GM18505 (cell line): ENCODE data around the gene MEIOB.
"Not testable (repeated sequence)": the region's sequence is repeated elsewhere in the genome, so short reads cannot be mapped to it uniquely, and the experiment has no call there.

ENCODE experiments used
- ATAC-seq: cut with Tn5 transposase; IDR thresholded peaks from one replicate; pipeline ENCODE4 v1.9.1; 2021; ENCODE audit not compliant: unreplicated experiment
- POLR2A ChIP-seq: IDR thresholded peaks from 4 replicates; pipeline ENCODE4 v1.6.1; 2011; ENCODE audit warnings: borderline replicate concordance; ENCODE audit not compliant: insufficient read depth, insufficient read length; ENCODE audit errors: extremely low read depth

The MEIOB gene

DNA sequence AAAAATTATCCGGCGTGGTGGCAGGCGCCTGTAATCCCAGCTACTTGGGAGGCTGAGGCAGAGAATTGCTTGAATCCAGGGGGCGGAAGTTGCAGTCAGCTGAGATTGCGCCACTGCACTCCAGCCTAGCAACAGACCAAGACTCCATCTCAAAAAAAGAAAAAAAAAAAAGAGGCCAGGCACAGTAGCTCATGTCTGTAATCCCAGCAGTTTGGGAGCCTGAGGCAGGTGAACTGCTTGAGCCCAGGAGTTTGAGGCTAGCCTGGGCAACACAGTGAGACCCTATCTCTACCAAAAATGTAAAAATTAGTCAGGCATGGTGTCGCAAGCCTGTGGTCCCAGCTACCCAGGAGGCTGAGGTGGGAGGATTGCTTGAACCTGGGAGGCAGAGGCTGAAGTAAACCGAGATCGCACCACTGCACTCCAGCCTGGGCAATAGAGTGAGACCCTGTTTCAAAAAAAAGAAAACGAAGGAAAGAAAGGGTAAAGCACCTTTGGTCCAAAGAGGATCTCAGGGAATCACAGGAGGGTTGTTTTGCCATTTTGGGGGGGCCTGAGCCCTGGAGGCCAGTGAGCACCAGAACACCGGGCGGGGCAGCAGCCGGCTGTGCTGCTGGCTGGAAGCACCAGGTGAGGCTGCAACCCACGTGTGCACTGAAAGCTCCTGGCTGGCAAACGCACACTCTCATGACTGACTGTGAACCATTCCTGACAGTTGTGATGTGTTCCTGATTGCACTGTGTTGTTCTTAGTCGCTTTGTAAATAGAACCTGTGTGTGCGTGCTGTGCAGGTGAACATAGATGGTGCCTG, 27.9 kb upstream of the MEIOB start:
- no peak for TF ChIP-seq POLR2A
- no peak for ATAC-seq

GRCh38 chr16:1897692-1898091, 25.7 kb upstream of the MEIOB start:
- ATAC-seq, result not testable (repeated sequence)

- ATAC-seq, result no peak
- no peak for TF ChIP-seq POLR2A
These were observed 24.1 kb upstream of the MEIOB start for GRCh38 chr16:1895949-1896675.

DNA sequence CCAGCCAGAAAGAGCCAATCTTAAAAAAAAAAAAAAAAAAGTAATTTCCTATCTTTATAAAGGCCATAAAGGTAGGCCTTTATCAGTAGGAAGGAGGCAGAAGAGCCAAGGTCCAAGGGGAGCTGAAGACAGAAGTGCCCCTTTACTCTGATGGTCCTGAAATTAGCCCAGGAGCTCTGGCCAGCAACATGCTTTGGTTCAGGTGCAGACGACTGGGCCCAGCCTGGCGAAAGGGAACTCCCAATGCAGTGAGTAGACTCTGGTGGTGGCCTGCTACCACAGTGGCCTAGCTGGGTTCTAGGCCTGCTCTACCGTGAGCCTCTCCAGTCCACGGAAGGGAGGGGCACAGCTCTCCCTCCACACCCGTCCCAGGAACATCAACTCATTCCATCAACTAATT, 23.1 kb upstream of the MEIOB start:
- TF ChIP-seq POLR2A, result no peak
- ATAC-seq, result no peak

DNA sequence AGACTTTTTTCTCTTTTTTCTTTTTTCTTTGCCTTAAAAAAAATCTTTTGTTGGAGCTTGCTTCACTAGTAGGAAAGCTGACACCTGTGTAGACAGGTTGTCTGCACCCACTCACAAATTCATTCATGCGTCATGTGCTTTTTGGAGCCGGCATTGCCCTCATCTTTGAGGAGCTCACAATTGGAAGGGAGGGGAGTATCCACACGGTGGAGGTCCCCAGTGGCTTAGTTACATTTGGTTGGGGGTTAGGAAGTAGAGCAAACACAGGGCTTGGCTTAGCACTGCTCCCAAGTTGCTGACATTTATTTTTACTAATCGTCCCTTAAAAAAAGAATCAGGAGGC, 18.7 kb upstream of the MEIOB start:
- TF ChIP-seq POLR2A, result no peak
- ATAC-seq, result no peak

- TF ChIP-seq POLR2A, result no peak
These were observed 18.2 kb upstream of the MEIOB start for GRCh38 chr16:1890024-1890707.

DNA sequence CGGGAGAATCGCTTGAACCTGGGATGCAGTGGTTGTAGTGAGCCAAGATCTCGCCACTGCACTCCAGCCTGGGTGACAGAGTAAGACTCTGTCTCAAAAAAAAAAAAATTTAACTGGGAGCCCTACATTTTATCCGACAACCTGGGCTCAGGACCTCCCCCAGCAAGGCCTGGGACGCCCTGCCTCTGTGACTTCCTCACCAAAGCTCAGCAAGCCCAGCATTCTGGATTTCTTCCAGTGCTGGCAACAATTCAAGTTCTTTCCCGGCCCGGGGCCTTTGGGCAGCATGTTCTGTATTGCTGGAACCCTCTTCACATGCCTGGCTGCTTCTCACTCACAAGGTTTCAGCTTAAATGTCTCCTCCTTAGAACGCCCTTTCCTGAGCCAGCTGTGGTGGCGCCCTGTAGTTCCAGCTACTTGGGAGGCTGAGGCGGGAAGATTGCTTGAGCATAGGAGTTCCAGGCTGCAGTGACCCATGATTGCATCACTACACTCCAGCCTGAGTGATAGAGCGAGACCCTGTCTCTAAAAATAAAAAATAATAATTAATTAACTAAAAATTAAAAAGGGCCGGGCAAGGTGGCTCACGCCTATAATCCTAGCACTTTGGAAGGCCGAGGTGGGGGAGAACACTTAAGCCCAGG, 15.9 kb upstream of the MEIOB start:
- no peak for ATAC-seq
- no peak for TF ChIP-seq POLR2A

More at GRCh38 chr16:1890024-1890707, 18.2 kb upstream of the MEIOB start:
- no peak for ATAC-seq

GRCh38 chr16:1884889-1885288, 12.9 kb upstream of the MEIOB start:
- ATAC-seq, result no peak
- TF ChIP-seq POLR2A, result no peak

DNA sequence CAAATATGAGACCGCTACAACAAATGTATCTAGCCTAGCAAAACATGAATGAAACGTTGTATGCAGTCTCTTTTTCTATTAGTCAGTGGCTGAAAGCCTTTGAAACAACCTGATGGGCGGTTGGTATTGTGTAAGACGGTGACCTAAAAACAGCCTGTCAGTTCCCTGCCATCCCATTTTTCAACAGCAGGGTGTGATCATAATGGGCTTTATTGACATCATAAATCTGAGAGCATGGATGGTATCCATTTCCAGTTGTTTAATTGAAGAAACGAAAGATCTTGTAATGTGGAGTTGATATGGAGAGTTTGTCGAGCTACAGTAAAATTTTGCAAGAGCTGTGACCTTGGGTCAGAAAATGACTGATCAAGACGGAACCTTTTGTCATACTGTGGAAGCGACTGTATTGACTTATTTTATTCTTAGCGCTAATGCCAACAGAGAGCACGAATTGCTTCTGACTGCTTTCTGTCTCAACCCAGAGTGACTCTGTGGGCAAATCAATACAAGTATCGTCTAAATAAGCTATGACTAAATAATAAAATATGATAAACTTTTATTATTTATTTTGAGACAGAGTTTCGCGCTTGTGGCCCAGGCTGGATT, 12.3 kb upstream of the MEIOB start:
- ATAC-seq, result no peak

DNA sequence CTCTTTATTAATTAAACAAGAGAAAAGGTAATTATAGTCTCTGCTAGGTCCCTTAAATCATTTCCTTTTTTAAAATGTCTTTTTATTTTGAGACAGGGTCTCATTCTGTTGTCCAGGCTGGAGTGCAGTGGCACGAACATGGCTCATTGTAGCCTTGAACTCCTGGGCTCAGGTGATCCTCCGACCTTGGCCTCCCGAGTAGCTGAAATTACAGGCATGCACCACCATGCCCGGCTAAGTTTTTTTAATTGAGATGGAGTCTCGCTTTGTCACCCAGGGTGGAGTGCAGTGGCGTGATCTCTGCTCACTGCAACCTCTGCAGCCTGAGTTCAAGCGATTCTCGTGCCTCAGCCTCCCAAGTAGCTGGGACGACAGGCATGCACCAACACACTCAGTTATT, 9.2 kb upstream of the MEIOB start:
- ATAC-seq, result not testable (repeated sequence)

More for the DNA sequence above, 12.3 kb upstream of the MEIOB start:
- TF ChIP-seq POLR2A, result no peak

DNA sequence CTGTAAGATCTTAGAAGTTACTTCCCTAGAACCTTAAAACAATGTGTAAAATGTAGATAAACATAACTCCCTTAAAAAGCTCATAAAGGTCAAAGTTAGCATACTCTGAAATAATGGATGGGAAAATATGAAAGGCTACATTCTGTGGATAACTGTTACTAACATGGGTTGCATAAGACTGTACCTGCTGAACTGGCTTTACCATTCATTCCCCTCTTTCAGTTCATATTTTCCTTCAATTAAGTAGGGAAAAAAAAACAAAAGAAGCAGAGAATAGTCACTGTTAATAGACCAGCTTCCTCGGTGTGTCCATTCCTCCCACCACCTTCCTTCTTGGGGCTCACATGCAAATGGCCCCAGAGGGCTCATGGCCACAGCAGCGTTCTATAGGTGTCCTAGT, 7.5 kb upstream of the MEIOB start:
- no peak for TF ChIP-seq POLR2A
- ATAC-seq, result no peak

DNA sequence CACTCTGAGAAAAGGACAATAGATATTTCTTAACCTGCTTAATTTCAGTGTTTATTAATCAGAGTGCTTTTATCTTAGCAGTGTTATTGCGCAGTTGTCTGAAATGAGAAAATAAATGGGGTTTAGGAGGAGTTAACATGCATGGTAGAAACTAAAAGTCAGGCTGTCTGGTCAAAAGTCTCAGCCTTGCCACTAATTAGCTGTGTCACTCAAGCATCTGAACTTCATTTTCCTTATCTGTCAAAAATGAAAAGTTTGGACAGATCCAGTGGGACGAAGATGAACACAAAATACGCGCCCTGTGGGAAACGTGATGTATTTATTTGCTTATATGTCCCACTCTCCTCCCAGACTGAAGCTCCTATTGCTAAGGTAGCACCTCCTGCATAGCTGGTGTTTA, 6.3 kb upstream of the MEIOB start:
- no peak for TF ChIP-seq POLR2A
- ATAC-seq, result no peak

- no peak for TF ChIP-seq POLR2A
- no peak for ATAC-seq
These were observed 5.8 kb upstream of the MEIOB start for GRCh38 chr16:1877804-1878203.
